ENCODE results near the gene CHMP2B.

The CHMP2B gene

DNA sequence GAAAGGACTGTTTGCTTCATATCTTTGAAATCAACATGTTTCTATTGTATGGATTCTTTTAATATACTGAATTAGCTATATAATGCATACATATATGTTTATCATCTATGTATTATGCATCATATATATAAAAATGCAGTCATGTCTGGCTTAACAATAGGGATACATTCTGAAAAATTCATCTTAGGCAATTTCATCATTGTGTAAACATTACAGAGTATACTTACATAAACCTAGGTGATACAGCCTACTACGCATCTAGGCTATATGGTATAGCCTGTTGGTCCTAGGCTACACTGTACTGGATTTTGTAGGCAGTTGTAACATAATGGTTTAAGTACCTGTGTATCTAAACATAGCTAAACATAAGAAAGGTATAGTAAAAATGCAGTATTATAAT lies 21.7 kb downstream of the CHMP2B start:
- no peak for DNase-seq (ENCODE audit: extremely low read depth, insufficient read length)
- TF ChIP-seq, protein P1, sequence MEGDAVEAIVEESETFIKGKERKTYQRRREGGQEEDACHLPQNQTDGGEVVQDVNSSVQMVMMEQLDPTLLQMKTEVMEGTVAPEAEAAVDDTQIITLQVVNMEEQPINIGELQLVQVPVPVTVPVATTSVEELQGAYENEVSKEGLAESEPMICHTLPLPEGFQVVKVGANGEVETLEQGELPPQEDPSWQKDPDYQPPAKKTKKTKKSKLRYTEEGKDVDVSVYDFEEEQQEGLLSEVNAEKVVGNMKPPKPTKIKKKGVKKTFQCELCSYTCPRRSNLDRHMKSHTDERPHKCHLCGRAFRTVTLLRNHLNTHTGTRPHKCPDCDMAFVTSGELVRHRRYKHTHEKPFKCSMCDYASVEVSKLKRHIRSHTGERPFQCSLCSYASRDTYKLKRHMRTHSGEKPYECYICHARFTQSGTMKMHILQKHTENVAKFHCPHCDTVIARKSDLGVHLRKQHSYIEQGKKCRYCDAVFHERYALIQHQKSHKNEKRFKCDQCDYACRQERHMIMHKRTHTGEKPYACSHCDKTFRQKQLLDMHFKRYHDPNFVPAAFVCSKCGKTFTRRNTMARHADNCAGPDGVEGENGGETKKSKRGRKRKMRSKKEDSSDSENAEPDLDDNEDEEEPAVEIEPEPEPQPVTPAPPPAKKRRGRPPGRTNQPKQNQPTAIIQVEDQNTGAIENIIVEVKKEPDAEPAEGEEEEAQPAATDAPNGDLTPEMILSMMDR (IDR thresholded peaks at IDR 0.05; ENCODE audit: insufficient read depth, low read length, poor library complexity, severe bottlenecking): no peak
- Histone ChIP-seq H3K4me3 (replicated peaks; ENCODE audit: low read depth, low read length) (no peak overlapping the region), H3K36me3 (ENCODE audit: control insufficient read depth, insufficient read depth, low read length) (no peaks in the 10 kb centered on the region; the same call in 1 of the 2 replicates), H3K27me3 (replicated peaks; ENCODE audit: control insufficient read depth, insufficient read depth, low read length) (no peaks in the 10 kb centered on the region)

DNA sequence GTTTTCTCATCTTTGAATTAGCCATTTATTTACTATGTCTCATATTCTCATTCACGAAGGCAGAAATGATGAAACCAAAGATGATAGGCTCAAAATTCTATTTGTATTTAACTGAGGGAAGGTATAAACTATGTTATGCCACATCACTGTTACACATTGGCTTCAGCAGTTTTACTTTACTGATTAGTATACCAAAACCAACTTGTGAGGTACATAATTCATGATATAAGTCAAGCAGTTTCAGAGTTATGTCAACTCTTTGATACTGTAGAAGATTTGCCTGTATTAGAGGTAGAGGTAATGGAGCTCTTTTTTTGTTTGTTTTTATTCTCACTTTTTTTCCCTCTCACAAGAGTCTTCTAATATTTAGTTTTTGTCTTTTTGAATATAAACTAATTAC lies 22.9 kb downstream of the CHMP2B start:
- H3K27me3 ChIP-seq (replicated peaks; ENCODE audit: control insufficient read depth, insufficient read depth, low read length): no peaks in the 10 kb centered on the region
- TF ChIP-seq, protein P1 (IDR thresholded peaks at IDR 0.05; ENCODE audit: insufficient read depth, low read length, poor library complexity, severe bottlenecking): no peak
- no peak overlapping the region for H3K4me3 ChIP-seq (replicated peaks; ENCODE audit: low read depth, low read length)
- DNase-seq (ENCODE audit: extremely low read depth, insufficient read length): no peak
- no peaks in the 10 kb centered on the region; the same call in 1 of the 2 replicates for H3K36me3 ChIP-seq (ENCODE audit: control insufficient read depth, insufficient read depth, low read length)

DNA sequence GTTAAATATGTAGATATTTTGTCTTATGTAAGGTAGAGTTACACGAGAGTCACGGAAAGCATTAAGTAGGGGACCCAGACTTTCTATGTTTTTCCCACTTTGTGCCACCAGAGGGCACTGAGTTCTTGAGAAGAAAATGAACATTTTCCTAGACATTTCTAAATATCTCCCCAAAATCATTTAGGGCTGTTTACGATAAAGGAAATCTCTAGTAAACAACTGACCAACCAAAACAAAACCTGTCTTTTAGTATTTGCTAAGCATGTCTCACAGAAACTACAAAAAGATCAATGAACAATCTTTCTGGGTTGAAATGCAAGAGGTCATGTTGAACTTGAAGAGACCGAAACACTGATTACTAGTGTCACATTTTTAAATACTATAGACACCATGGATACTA lies 33.2 kb downstream of the CHMP2B start:
- Histone ChIP-seq H3K27me3 (replicated peaks; ENCODE audit: control insufficient read depth, insufficient read depth, low read length) (no peaks in the 10 kb centered on the region), H3K4me3 (replicated peaks; ENCODE audit: low read depth, low read length) (no peak overlapping the region), H3K36me3 (ENCODE audit: control insufficient read depth, insufficient read depth, low read length) (no peaks in the 10 kb centered on the region)
- TF ChIP-seq, protein P1 (IDR thresholded peaks at IDR 0.05; ENCODE audit: insufficient read depth, low read length, poor library complexity, severe bottlenecking): peak; percentile 74
- no peak for DNase-seq (ENCODE audit: extremely low read depth, insufficient read length)

DNA sequence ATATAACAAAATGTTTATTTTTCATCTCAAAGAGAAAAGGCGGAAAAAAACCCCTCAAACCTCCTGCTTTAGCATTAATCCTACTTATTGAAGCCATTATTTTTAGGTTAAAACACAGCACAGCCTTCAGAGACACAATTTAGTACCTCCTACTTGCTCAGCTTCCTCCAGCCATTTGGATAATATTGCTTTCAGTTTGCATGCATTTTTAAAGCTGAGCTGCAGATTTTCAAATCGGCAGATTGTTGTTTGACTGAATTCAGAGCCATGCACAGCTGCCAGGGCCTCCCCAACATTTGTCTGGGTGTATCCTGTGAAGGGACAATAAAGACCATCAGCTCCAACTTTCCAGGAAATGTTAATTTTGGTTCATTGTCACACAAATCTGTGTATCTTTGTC lies 34.8 kb downstream of the CHMP2B start:
- no peak overlapping the region for H3K4me3 ChIP-seq (replicated peaks; ENCODE audit: low read depth, low read length)
- DNase-seq (ENCODE audit: extremely low read depth, insufficient read length): no peak

DNA sequence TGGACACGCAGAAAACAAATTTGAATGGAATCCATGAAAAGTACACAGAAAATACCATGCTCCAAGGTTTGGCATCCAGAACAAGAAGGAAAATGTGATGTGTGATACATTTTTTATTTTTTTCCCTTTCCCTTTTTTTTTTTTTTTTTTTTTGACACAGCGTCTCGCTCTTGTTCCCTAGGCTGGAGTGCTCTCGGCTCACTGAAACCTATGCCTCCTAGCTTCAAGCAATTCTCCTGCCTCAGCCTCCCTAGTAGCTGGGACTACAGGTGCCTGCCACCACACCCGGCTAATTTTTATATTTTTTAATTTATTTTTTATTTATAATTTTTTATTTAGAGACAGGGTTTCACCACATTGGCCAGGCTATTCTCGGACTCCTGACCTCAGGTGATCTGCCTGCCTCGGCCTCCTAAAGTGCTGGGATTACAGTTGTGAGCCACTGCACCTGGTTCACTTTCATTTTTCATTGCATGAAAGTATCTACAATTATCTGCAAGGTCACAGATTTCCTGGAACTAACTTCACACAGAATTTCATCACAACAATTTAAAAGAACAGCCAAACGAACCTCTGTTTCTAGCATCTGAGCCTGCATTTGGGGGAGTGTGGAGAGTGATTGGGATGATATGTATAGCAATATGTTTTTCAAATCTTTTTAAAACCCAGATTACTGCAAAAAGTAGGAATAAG lies 41.0 kb downstream of the CHMP2B start:
- Histone ChIP-seq H3K36me3 (ENCODE audit: control insufficient read depth, insufficient read depth, low read length) (no peaks in the 10 kb centered on the region), H3K4me3 (replicated peaks; ENCODE audit: low read depth, low read length) (no peak overlapping the region), H3K27me3 (replicated peaks; ENCODE audit: control insufficient read depth, insufficient read depth, low read length) (no peaks in the 10 kb centered on the region)
- TF ChIP-seq, protein P1 (IDR thresholded peaks at IDR 0.05; ENCODE audit: insufficient read depth, low read length, poor library complexity, severe bottlenecking): no peak
- DNase-seq (ENCODE audit: extremely low read depth, insufficient read length): no peak

More for the DNA sequence above, 34.8 kb downstream of the CHMP2B start:
- Histone ChIP-seq H3K36me3 (ENCODE audit: control insufficient read depth, insufficient read depth, low read length) (no peaks in the 10 kb centered on the region), H3K27me3 (replicated peaks; ENCODE audit: control insufficient read depth, insufficient read depth, low read length) (no peaks in the 10 kb centered on the region)
- TF ChIP-seq, protein P1 (IDR thresholded peaks at IDR 0.05; ENCODE audit: insufficient read depth, low read length, poor library complexity, severe bottlenecking): no peak

Measured in GM06990 (cell line).